DOHH2 (cell line): ENCODE data around the gene CHD3.

Experiments used
- H3F3A ChIP-seq: fragments of 200-600 bp; sonication (generic), shearing (Covaris generic); 2 replicates; pipeline ENCODE4 v1.6.0; 2016; ENCODE audit warnings: antibody characterized with exemption, mild to moderate bottlenecking; ENCODE audit not compliant: control insufficient read depth, insufficient read depth
- H3K27ac ChIP-seq: fragments of 200-600 bp; sonication (generic); 2 replicates; pipeline ENCODE4 v1.5.1; 2014; ENCODE audit warnings: low read depth, mild to moderate bottlenecking, low read length, moderate library complexity
- H3K27me3 ChIP-seq: fragments of 200-600 bp; sonication (generic); 2 replicates; pipeline ENCODE4 v1.6.1; 2014; ENCODE audit warnings: mild to moderate bottlenecking, low read length, mixed read lengths; ENCODE audit not compliant: control insufficient read depth
- H3K36me3 ChIP-seq: fragments of 200-600 bp; sonication (generic); 2 replicates; pipeline ENCODE4 v1.6.1; 2014; ENCODE audit warnings: mild to moderate bottlenecking, low read length, moderate library complexity, mixed read lengths; ENCODE audit not compliant: control insufficient read depth
- H3K4me1 ChIP-seq: fragments of 200-600 bp; sonication (generic); 2 replicates; pipeline ENCODE4 v1.6.1; 2014; ENCODE audit warnings: mild to moderate bottlenecking, low read length, mixed read lengths; ENCODE audit not compliant: control insufficient read depth
- H3K4me2 ChIP-seq: fragments of 200-600 bp; sonication (generic); 2 replicates; pipeline ENCODE4 v1.6.0; 2014; ENCODE audit warnings: mild to moderate bottlenecking, low read length, moderate library complexity
- H3K4me3 ChIP-seq: fragments of 200-600 bp; sonication (generic); 2 replicates; pipeline ENCODE4 v1.5.1; 2014; ENCODE audit warnings: mild to moderate bottlenecking, low read length, mixed read lengths
- H3K79me2 ChIP-seq: fragments of 200-600 bp; sonication (generic); 2 replicates; pipeline ENCODE4 v1.6.1; 2014; ENCODE audit warnings: mild to moderate bottlenecking, low read length, mixed read lengths; ENCODE audit not compliant: control insufficient read depth
- H3K9me2 ChIP-seq: fragments of 200-600 bp; sonication (generic); replicated peaks from 2 replicates; pipeline ENCODE4 v1.6.1; 2014; ENCODE audit warnings: mild to moderate bottlenecking, low read length, mixed read lengths; ENCODE audit not compliant: control insufficient read depth
- H3K9me3 ChIP-seq: fragments of 200-600 bp; sonication (generic); 2 replicates; pipeline ENCODE4 v1.6.1; 2014; ENCODE audit warnings: antibody characterized with exemption, low read length, mixed read lengths; ENCODE audit not compliant: control insufficient read depth, insufficient read depth
- H4K20me1 ChIP-seq: fragments of 200-600 bp; sonication (generic); 2 replicates; pipeline ENCODE4 v1.6.0; 2014; ENCODE audit warnings: low read depth, mild to moderate bottlenecking, antibody characterized with exemption, low read length, moderate library complexity; ENCODE audit not compliant: control insufficient read depth, insufficient read depth
- EZH2phosphoT487 ChIP-seq: fragments of 200-600 bp; sonication (generic); IDR thresholded peaks from 2 replicates; pipeline ENCODE4 v1.6.1; 2017; ENCODE audit warnings: borderline replicate concordance, mild to moderate bottlenecking, antibody characterized with exemption, low read length, moderate library complexity, mixed read lengths
- TF ChIP-seq, protein P1 (sequence below): fragments of 200-600 bp; sonication (generic); IDR thresholded peaks from one replicate; pipeline ENCODE4 v1.5.1; 2014; ENCODE audit warnings: antibody characterized with exemption, mild to moderate bottlenecking, low read depth, low read length; ENCODE audit not compliant: poor library complexity, severe bottlenecking

CHD3 gene

DNA sequence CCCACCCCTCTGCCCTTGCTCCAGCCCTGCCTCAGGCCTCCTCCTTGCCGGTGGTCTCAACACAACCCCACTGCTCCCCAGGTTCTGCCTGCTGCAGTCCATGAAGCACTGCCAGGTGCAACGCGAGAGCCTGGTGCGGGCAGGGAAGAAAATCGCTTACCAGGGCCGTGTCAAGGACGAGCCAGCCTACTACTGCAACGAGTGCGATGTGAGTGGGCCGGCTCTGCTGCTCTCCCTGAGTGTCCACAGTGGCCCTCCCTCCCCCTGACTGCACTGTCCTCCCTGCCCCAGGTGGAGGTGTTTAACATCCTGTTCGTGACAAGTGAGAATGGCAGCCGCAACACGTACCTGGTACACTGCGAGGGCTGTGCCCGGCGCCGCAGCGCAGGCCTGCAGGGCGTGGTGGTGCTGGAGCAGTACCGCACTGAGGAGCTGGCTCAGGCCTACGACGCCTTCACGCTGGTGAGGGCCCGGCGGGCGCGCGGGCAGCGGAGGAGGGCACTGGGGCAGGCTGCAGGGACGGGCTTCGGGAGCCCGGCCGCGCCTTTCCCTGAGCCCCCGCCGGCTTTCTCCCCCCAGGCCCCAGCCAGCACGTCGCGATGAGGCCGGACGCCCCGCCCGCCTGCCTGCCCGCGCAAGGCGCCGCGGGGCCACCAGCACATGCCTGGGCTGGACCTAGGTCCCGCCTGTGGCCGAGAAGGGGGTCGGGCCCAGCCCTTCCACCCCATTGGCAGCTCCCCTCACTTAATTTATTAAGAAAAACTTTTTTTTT, 35.5 kb upstream of the CHD3 start:
- H3F3A ChIP-seq: peaks cover 37% of the 10 kb centered on the region
- no peak for TF ChIP-seq EZH2phosphoT487
- TF ChIP-seq, protein P1, sequence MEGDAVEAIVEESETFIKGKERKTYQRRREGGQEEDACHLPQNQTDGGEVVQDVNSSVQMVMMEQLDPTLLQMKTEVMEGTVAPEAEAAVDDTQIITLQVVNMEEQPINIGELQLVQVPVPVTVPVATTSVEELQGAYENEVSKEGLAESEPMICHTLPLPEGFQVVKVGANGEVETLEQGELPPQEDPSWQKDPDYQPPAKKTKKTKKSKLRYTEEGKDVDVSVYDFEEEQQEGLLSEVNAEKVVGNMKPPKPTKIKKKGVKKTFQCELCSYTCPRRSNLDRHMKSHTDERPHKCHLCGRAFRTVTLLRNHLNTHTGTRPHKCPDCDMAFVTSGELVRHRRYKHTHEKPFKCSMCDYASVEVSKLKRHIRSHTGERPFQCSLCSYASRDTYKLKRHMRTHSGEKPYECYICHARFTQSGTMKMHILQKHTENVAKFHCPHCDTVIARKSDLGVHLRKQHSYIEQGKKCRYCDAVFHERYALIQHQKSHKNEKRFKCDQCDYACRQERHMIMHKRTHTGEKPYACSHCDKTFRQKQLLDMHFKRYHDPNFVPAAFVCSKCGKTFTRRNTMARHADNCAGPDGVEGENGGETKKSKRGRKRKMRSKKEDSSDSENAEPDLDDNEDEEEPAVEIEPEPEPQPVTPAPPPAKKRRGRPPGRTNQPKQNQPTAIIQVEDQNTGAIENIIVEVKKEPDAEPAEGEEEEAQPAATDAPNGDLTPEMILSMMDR: no peak
- H3K79me2 ChIP-seq: peaks cover 38% of the 10 kb centered on the region
- no peaks in the 10 kb centered on the region for H3K27me3 ChIP-seq
- peaks cover 77% of the 10 kb centered on the region for H3K36me3 ChIP-seq
- no peak overlapping the region for H3K4me3 ChIP-seq
- no peaks in the 10 kb centered on the region for H3K9me2 ChIP-seq
- H3K4me1 ChIP-seq: peaks cover 39% of the 10 kb centered on the region
- H3K9me3 ChIP-seq: no peaks in the 10 kb centered on the region
- no peak overlapping the region for H3K4me2 ChIP-seq
- peaks cover 9% of the 10 kb centered on the region; the same call in 1 of the 2 replicates for H4K20me1 ChIP-seq
- H3K27ac ChIP-seq: no peak overlapping the region

DNA sequence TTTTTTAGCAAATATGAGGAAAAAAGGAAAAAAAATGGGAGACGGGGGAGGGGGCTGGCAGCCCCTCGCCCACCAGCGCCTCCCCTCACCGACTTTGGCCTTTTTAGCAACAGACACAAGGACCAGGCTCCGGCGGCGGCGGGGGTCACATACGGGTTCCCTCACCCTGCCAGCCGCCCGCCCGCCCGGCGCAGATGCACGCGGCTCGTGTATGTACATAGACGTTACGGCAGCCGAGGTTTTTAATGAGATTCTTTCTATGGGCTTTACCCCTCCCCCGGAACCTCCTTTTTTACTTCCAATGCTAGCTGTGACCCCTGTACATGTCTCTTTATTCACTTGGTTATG, 34.9 kb upstream of the CHD3 start:
- Histone ChIP-seq H3K27me3 (no peaks in the 10 kb centered on the region), H3K79me2 (peaks cover 44% of the 10 kb centered on the region), H3K4me2 (no peak overlapping the region), H3K36me3 (peaks cover 78% of the 10 kb centered on the region), H3K4me1 (peaks cover 44% of the 10 kb centered on the region), H3K27ac (no peak overlapping the region), H3K4me3 (no peak overlapping the region), H3K9me2 (no peaks in the 10 kb centered on the region), H3F3A (peaks cover 37% of the 10 kb centered on the region), H4K20me1 (peaks cover 9% of the 10 kb centered on the region; the same call in 1 of the 2 replicates), H3K9me3 (no peaks in the 10 kb centered on the region)
- TF ChIP-seq EZH2phosphoT487: no peak
- TF ChIP-seq, protein P1: no peak

GRCh38 chr17:7854078-7854777, 34.4 kb upstream of the CHD3 start:
- no peaks in the 10 kb centered on the region for H3K27me3 ChIP-seq
- no peak overlapping the region for H3K4me3 ChIP-seq
- H3K36me3 ChIP-seq: peaks cover 78% of the 10 kb centered on the region
- H3F3A ChIP-seq: peaks cover 37% of the 10 kb centered on the region
- no peaks in the 10 kb centered on the region for H3K9me2 ChIP-seq
- TF ChIP-seq, protein P1: no peak
- TF ChIP-seq EZH2phosphoT487: no peak
- peaks cover 9% of the 10 kb centered on the region; the same call in 1 of the 2 replicates for H4K20me1 ChIP-seq
- H3K4me1 ChIP-seq: peaks cover 50% of the 10 kb centered on the region
- no peaks in the 10 kb centered on the region for H3K9me3 ChIP-seq
- no peak overlapping the region for H3K4me2 ChIP-seq
- no peak overlapping the region for H3K27ac ChIP-seq
- peaks cover 49% of the 10 kb centered on the region for H3K79me2 ChIP-seq
